Activated CD4-positive, alpha-beta T cell treated with anti-CD3 and anti-CD28 coated beads for 36 hours (primary cell): ENCODE data around the gene CMSS1. TPM values are rescaled to one million over a fixed set of nuclear protein-coding genes. Genes with fewer than 3 reads are reported as not detected.
A peak's percentile ranks its signal among the peaks of the same experiment; 100 is the strongest.
"Not testable (repeated sequence)": the region's sequence is repeated elsewhere in the genome, so short reads cannot be mapped to it uniquely, and the experiment has no call there.

ENCODE experiments used
- ATAC-seq: fragments of 200-7000 bp; cut with Tn5 transposase; one replicate; pipeline ENCODE4 v1.10.0; 2021; ENCODE audit warnings: mild to moderate bottlenecking, moderate library complexity
- CTCF ChIA-PET: fragments of 350-600 bp; sonication (Branson Sonifier 250); formaldehyde crosslinking; loops from one replicate; lab custom pipeline; 2021; ENCODE audit warnings: antibody characterized with exemption; lab: Charles Lee
- POLR2A ChIA-PET: fragments of 350-600 bp; sonication (Branson Sonifier 250); formaldehyde crosslinking; loops from one replicate; lab custom pipeline; 2021; ENCODE audit warnings: antibody characterized with exemption, inconsistent platforms; lab: Charles Lee
- DNase-seq: peaks from one replicate; pipeline ENCODE4 v3.0.0-alpha.2; 2020
- H3K27ac Mint-ChIP-seq: one replicate; pipeline ENCODE4 v1.8.0; 2021; ENCODE audit warnings: mixed read lengths
- H3K27me3 Mint-ChIP-seq: one replicate; pipeline ENCODE4 v1.8.0; 2021; ENCODE audit warnings: mixed read lengths
- H3K36me3 Mint-ChIP-seq: one replicate; pipeline ENCODE4 v1.8.0; 2021; ENCODE audit warnings: low read depth, mixed read lengths
- H3K4me1 Mint-ChIP-seq: one replicate; pipeline ENCODE4 v1.8.0; 2021; ENCODE audit warnings: mixed read lengths
- H3K4me3 Mint-ChIP-seq: one replicate; pipeline ENCODE4 v1.8.0; 2021; ENCODE audit warnings: mild to moderate bottlenecking, moderate library complexity, mixed read lengths
- H3K9me3 Mint-ChIP-seq: one replicate; pipeline ENCODE4 v1.8.0; 2021; ENCODE audit warnings: low read depth, mixed read lengths
- intact Hi-C, 2 experiments: fragments of 100-400 bp; cut with DNase I in 1 of 2; cut with micrococcal nuclease in 1 of 2; formaldehyde crosslinking; loops; one replicate each; pipeline versions ENCODE4 v1.14.2 to v1.15.1; 2022 to 2024; cut with DNase I, micrococcal nuclease
- total RNA-seq, 2 experiments: library from RNA; stranded (reverse); gene quantifications; one replicate each; pipeline ENCODE4 v1.2.3, GENCODE V29; 2021

The CMSS1 gene
- total RNA-seq, 2 experiments from 2014 or later, result 94.0 to 96.3 TPM

GRCh38 chr3:100210772-100211135 lies 393.1 kb downstream of the CMSS1 start:
- no peak for DNase-seq
- peaks cover 3% of the 10 kb centered on the region for H3K27me3 Mint-ChIP-seq
- H3K9me3 Mint-ChIP-seq, result no peaks in the 10 kb centered on the region
- peak overlapping the region; percentile 44 for H3K27ac Mint-ChIP-seq
- peaks cover 15% of the 10 kb centered on the region for H3K4me1 Mint-ChIP-seq
- H3K4me3 Mint-ChIP-seq, result no peak overlapping the region
- H3K36me3 Mint-ChIP-seq, result no peaks in the 10 kb centered on the region
- ChIA-PET CTCF (interaction anchor here (0.5 kb wide), 1 partner anchor 13 kb away, joined by 3 read pairs; no protein-coding TSS in a partner anchor), POLR2A (no interaction called here)
- intact Hi-C loops, result no loop called here
- no peak for ATAC-seq

- no peak for ATAC-seq
- peaks cover 15% of the 10 kb centered on the region for H3K4me1 Mint-ChIP-seq
- no peak for DNase-seq
- no peak overlapping the region for H3K27ac Mint-ChIP-seq
- intact Hi-C loops, result no loop called here
- no peaks in the 10 kb centered on the region for H3K36me3 Mint-ChIP-seq
- H3K4me3 Mint-ChIP-seq, result no peak overlapping the region
- CTCF ChIA-PET, result interaction anchor here (0.8 to 0.9 kb wide), 2 partner anchors 40 to 47 kb away, joined by 3 to 4 read pairs; partner anchors contain the start of gene TBC1D23
- peaks cover 5% of the 10 kb centered on the region for H3K27me3 Mint-ChIP-seq
- POLR2A ChIA-PET, result no interaction called here
- peaks cover 4% of the 10 kb centered on the region for H3K9me3 Mint-ChIP-seq
Measured at GRCh38 chr3:100213891-100214573, 396.4 kb downstream of the CMSS1 start.

- no peak for ATAC-seq
- Mint-ChIP-seq H3K4me3 (no peak overlapping the region), H3K9me3 (peaks cover 8% of the 10 kb centered on the region), H3K27ac (no peak overlapping the region), H3K4me1 (peaks cover 14% of the 10 kb centered on the region), H3K27me3 (peaks cover 5% of the 10 kb centered on the region), H3K36me3 (no peaks in the 10 kb centered on the region)
- DNase-seq, result no peak
- intact Hi-C loops, result no loop called here
- ChIA-PET POLR2A (no interaction called here), CTCF (no interaction called here)
Measured at GRCh38 chr3:100214574-100214964, 396.9 kb downstream of the CMSS1 start.

GRCh38 chr3:100216713-100217112 lies 399.1 kb downstream of the CMSS1 start:
- intact Hi-C loops, result no loop called here
- Mint-ChIP-seq H3K27ac (no peak overlapping the region), H3K36me3 (no peaks in the 10 kb centered on the region), H3K4me3 (no peak overlapping the region), H3K9me3 (peaks cover 12% of the 10 kb centered on the region), H3K4me1 (no peaks in the 10 kb centered on the region), H3K27me3 (peaks cover 5% of the 10 kb centered on the region)
- ChIA-PET CTCF (no interaction called here), POLR2A (no interaction called here)
- no peak for ATAC-seq
- no peak for DNase-seq

GRCh38 chr3:100221159-100221558 lies 403.5 kb downstream of the CMSS1 start:
- Mint-ChIP-seq H3K9me3 (peaks cover 12% of the 10 kb centered on the region), H3K27ac (no peak overlapping the region), H3K36me3 (no peaks in the 10 kb centered on the region), H3K27me3 (peaks cover 2% of the 10 kb centered on the region), H3K4me1 (no peaks in the 10 kb centered on the region), H3K4me3 (no peak overlapping the region)
- intact Hi-C loops, result no loop called here
- CTCF ChIA-PET, result no interaction called here
- POLR2A ChIA-PET, result no interaction called here
- no peak for ATAC-seq
- no peak for DNase-seq

GRCh38 chr3:100225193-100225592 lies 407.5 kb downstream of the CMSS1 start:
- no peak for DNase-seq
- intact Hi-C loops, result no loop called here
- ATAC-seq, result no peak
- CTCF ChIA-PET, result no interaction called here
- Mint-ChIP-seq H3K4me3 (no peak overlapping the region), H3K27me3 (no peaks in the 10 kb centered on the region), H3K36me3 (no peaks in the 10 kb centered on the region), H3K4me1 (peaks cover 4% of the 10 kb centered on the region), H3K9me3 (peaks cover 4% of the 10 kb centered on the region), H3K27ac (no peak overlapping the region)
- POLR2A ChIA-PET, result no interaction called here

GRCh38 chr3:100225883-100226282 lies 408.2 kb downstream of the CMSS1 start:
- CTCF ChIA-PET, result no interaction called here
- POLR2A ChIA-PET, result no interaction called here
- Mint-ChIP-seq H3K9me3 (peaks cover 1% of the 10 kb centered on the region), H3K4me3 (no peak overlapping the region), H3K4me1 (peaks cover 4% of the 10 kb centered on the region), H3K27me3 (no peaks in the 10 kb centered on the region), H3K36me3 (no peaks in the 10 kb centered on the region), H3K27ac (no peak overlapping the region)
- intact Hi-C loops, result no loop called here
- no peak for ATAC-seq
- no peak for DNase-seq

GRCh38 chr3:100226712-100227429 lies 409.2 kb downstream of the CMSS1 start:
- DNase-seq (no peak), ATAC-seq (no peak)
- ChIA-PET POLR2A (no interaction called here), CTCF (interaction anchor here (0.6 to 0.7 kb wide), 2 partner anchors 43 to 1489 kb away, joined by 3 read pairs; no protein-coding TSS in a partner anchor)
- Mint-ChIP-seq H3K36me3 (no peaks in the 10 kb centered on the region), H3K9me3 (no peaks in the 10 kb centered on the region), H3K27ac (no peak overlapping the region), H3K4me3 (no peak overlapping the region), H3K27me3 (no peaks in the 10 kb centered on the region), H3K4me1 (peaks cover 4% of the 10 kb centered on the region)
- intact Hi-C loops, result no loop called here

- ChIA-PET CTCF (interaction anchor here (0.6 to 0.7 kb wide), 2 partner anchors 42 to 1488 kb away, joined by 3 read pairs; no protein-coding TSS in a partner anchor), POLR2A (no interaction called here)
- Mint-ChIP-seq H3K27ac (no peak overlapping the region), H3K27me3 (no peaks in the 10 kb centered on the region), H3K36me3 (no peaks in the 10 kb centered on the region), H3K9me3 (no peaks in the 10 kb centered on the region), H3K4me3 (no peak overlapping the region), H3K4me1 (peaks cover 4% of the 10 kb centered on the region)
- DNase-seq, result no peak
- no peak for ATAC-seq
- intact Hi-C loops, result no loop called here
Measured at GRCh38 chr3:100227511-100227921, 409.9 kb downstream of the CMSS1 start.

GRCh38 chr3:100228247-100228646 lies 410.6 kb downstream of the CMSS1 start:
- DNase-seq (no peak), ATAC-seq (peak; percentile 44)
- H3K36me3 Mint-ChIP-seq, result no peaks in the 10 kb centered on the region
- POLR2A ChIA-PET, result no interaction called here
- CTCF ChIA-PET, result interaction anchor here (1.3 to 1.5 kb wide), 2 partner anchors 10 to 26 kb away, joined by 3 read pairs; no protein-coding TSS in a partner anchor
- intact Hi-C loops, result no loop called here
- no peaks in the 10 kb centered on the region for H3K27me3 Mint-ChIP-seq
- H3K9me3 Mint-ChIP-seq, result no peaks in the 10 kb centered on the region
- H3K27ac Mint-ChIP-seq, result no peak overlapping the region
- H3K4me1 Mint-ChIP-seq, result peaks cover 4% of the 10 kb centered on the region
- no peak overlapping the region for H3K4me3 Mint-ChIP-seq

GRCh38 chr3:100229188-100229587 lies 411.5 kb downstream of the CMSS1 start:
- H3K4me3 Mint-ChIP-seq, H3K9me3 Mint-ChIP-seq, H3K4me1 Mint-ChIP-seq, DNase-seq, H3K27ac Mint-ChIP-seq, H3K27me3 Mint-ChIP-seq, intact Hi-C loops, POLR2A ChIA-PET, ATAC-seq, H3K36me3 Mint-ChIP-seq: not testable (repeated sequence)
- CTCF ChIA-PET, result interaction anchor here (1.3 to 1.5 kb wide), 3 partner anchors 9 to 27 kb away, joined by 3 read pairs; no protein-coding TSS in a partner anchor

- Mint-ChIP-seq H3K9me3 (no peaks in the 10 kb centered on the region), H3K4me1 (peaks cover 4% of the 10 kb centered on the region), H3K27ac (no peak overlapping the region), H3K27me3 (no peaks in the 10 kb centered on the region), H3K36me3 (no peaks in the 10 kb centered on the region), H3K4me3 (no peak overlapping the region)
- intact Hi-C loops, result no loop called here
- ATAC-seq (no peak), DNase-seq (no peak)
- ChIA-PET POLR2A (no interaction called here), CTCF (interaction anchor here (0.6 to 1.3 kb wide), 2 partner anchors 23 to 1436 kb away, joined by 3 read pairs; no protein-coding TSS in a partner anchor)
Measured at GRCh38 chr3:100230710-100231109, 413.0 kb downstream of the CMSS1 start.
